HepG2 (cell line): ENCODE data around the gene DMRT1. TPM values are rescaled to one million over a fixed set of nuclear protein-coding genes. Genes with fewer than 3 reads are reported as not detected.
"Not testable (repeated sequence)": the region's sequence is repeated elsewhere in the genome, so short reads cannot be mapped to it uniquely, and the experiment has no call there.

Experiments
- ATAC-seq: fragments of 200-7000 bp; cut with Tn5 transposase; 3 replicates; pipeline ENCODE4 v1.9.1; 2020; ENCODE audit warnings: mild to moderate bottlenecking, moderate library complexity
- BruUV-seq: library from RNA; stranded (reverse); fragments of 400-500 nt; replicated peaks from 2 replicates; lab custom pipeline; 2021; lab: Mats Ljungman, UMichigan
- CTCF ChIA-PET: fragments of 300-600 bp; formaldehyde crosslinking; extraction: SDS; loops from one replicate; lab custom pipeline; 2021; ENCODE audit warnings: low total read pairs, inconsistent platforms, low intra/inter-chr PET ratio; lab: Yijun Ruan, JAX
- POLR2A ChIA-PET: fragments of 350-600 bp; sonication (Branson Sonifier 250); formaldehyde crosslinking; loops from one replicate; lab custom pipeline; 2020; ENCODE audit warnings: antibody characterized with exemption, inconsistent platforms; lab: Yijun Ruan, JAX
- DNase-seq: peaks from one replicate; pipeline ENCODE4 v3.0.0-alpha.2; 2015; ENCODE audit warnings: low spot score
- FAIRE-seq: peaks from 3 replicates; lab custom pipeline; 2011; peaks lifted over from hg19 to GRCh38; lab: Jason Lieb, UNC
- H2AFZ ChIP-seq: one replicate; pipeline ENCODE4 v1.6.1; 2011; ENCODE audit warnings: low read length, inconsistent platforms
- H3K27ac ChIP-seq: fragments of 300-600 bp; 3 replicates; pipeline ENCODE4 v1.8.0; 2011; ENCODE audit warnings: mixed run types, mild to moderate bottlenecking, mixed read lengths, low read length, inconsistent platforms; ENCODE audit not compliant: insufficient read depth; ENCODE audit errors: extremely low read length
- H3K27me3 ChIP-seq, 2 experiments: fragments of 200-600 bp in 1 of 2; 2 replicates in 1 of 2; 3 replicates in 1 of 2; pipeline versions ENCODE4 v1.6.0 to v1.8.0; 2011; ENCODE audit warnings: low read length in 2 of 2, mild to moderate bottlenecking in 2 of 2, moderate library complexity in 2 of 2, inconsistent platforms in 1 of 2; ENCODE audit not compliant: insufficient read depth in 2 of 2, control insufficient read depth in 1 of 2
- H3K36me3 ChIP-seq, 2 experiments: fragments of 200-600 bp in 1 of 2; replicated peaks in 1 of 2; 2 replicates in 1 of 2; 3 replicates in 1 of 2; pipeline versions ENCODE4 v1.5.1 to v1.8.0; 2011; ENCODE audit warnings: low read length in 2 of 2, inconsistent platforms in 1 of 2; ENCODE audit not compliant: insufficient read depth in 2 of 2, control insufficient read depth in 1 of 2
- H3K4me1 ChIP-seq: 2 replicates; pipeline ENCODE4 v1.5.1; 2012; ENCODE audit warnings: low read length, inconsistent platforms; ENCODE audit not compliant: insufficient read depth
- H3K4me2 ChIP-seq: 2 replicates; pipeline ENCODE4 v1.6.0; 2011; ENCODE audit warnings: low read depth, low read length, inconsistent platforms
- H3K4me3 ChIP-seq, 3 experiments: fragments of 200-600 bp in 1 of 3; sonication (generic), shearing (Covaris generic) in 1 of 3; replicated peaks in 1 of 3; 2 replicates each; pipeline ENCODE4 v1.5.1; 2011 to 2016; ENCODE audit warnings: low read length in 3 of 3, inconsistent platforms in 2 of 3, low read depth in 2 of 3, mild to moderate bottlenecking in 2 of 3, control low read depth in 1 of 3, mixed read lengths in 1 of 3; ENCODE audit not compliant: insufficient read depth in 1 of 3
- H3K79me2 ChIP-seq: one replicate; pipeline ENCODE4 v1.6.1; 2011; ENCODE audit warnings: low read length, inconsistent platforms; ENCODE audit not compliant: insufficient read depth
- H3K9ac ChIP-seq: 2 replicates; pipeline ENCODE4 v1.6.0; 2011; ENCODE audit warnings: mild to moderate bottlenecking, low read depth, low read length, inconsistent platforms; ENCODE audit not compliant: insufficient read depth
- H3K9me3 ChIP-seq: 2 replicates; pipeline ENCODE4 v1.5.1; 2012; ENCODE audit warnings: mild to moderate bottlenecking, low read length
- H4K20me1 ChIP-seq: 2 replicates; pipeline ENCODE4 v1.6.0; 2011; ENCODE audit warnings: inconsistent platforms, mild to moderate bottlenecking, low read length, moderate library complexity; ENCODE audit not compliant: insufficient read depth
- ZEB1 ChIP-seq: IDR thresholded peaks from 2 replicates; pipeline ENCODE4 v1.6.1; 2012; ENCODE audit warnings: mild to moderate bottlenecking, low read depth, inconsistent platforms; ENCODE audit not compliant: insufficient replicate concordance
- ZFAT ChIP-seq: sonication (generic); formaldehyde crosslinking; conservative IDR thresholded peaks from 2 replicates; pipeline ENCODE4 v1.8.1; 2023; ENCODE audit warnings: missing genetic modification reagents, inconsistent platforms
- ZMAT3 ChIP-seq: sonication (generic); formaldehyde crosslinking; conservative IDR thresholded peaks from 2 replicates; pipeline ENCODE4 v1.7.0; 2021; ENCODE audit warnings: missing genetic modification reagents
- ZNF841 ChIP-seq: sonication (generic); formaldehyde crosslinking; IDR thresholded peaks from 2 replicates; pipeline ENCODE4 v1.8.1; 2023; ENCODE audit warnings: missing genetic modification reagents, borderline replicate concordance
- WGBS: methylation state at CpG from one replicate; pipeline ENCODE4 v1.1.6; 2017; ENCODE audit warnings: low lambda C conversion rate; 5-methylcytosine and 5-hydroxymethylcytosine counted together
- in situ Hi-C: cut with HindIII; loops from 2 replicates; pipeline ENCODE4 v1.10.0; 2017; ENCODE audit warnings: low pct_unique_long_range_greater_than_20kb; ENCODE audit not compliant: extremely low pct_ligation_motif_present
- intact Hi-C: fragments of 100-400 bp; cut with micrococcal nuclease; formaldehyde crosslinking; loops from one replicate; pipeline ENCODE4 v1.10.0; 2022; ENCODE audit not compliant: unreplicated experiment
- polyA plus RNA-seq, 8 experiments: library from polyadenylated mRNA; depleted of rRNA in 3 of 8; stranded (reverse) in 7 of 8; unstranded in 1 of 8; fragments of >200 nt; fragmentation: Illumina TruSeq in 4 of 8; extraction: Trizol in 4 of 8; gene quantifications; 2 replicates each; pipeline versions ENCODE4 v1.2.1 to v1.2.3, GENCODE V29; 2011 to 2016; ENCODE audit warnings: low read depth in 4 of 8, missing spikeins in 1 of 8, mixed read lengths in 1 of 8; ENCODE audit not compliant: insufficient read depth in 1 of 8
- total RNA-seq, 5 experiments: library from RNA; depleted of rRNA; stranded (reverse); fragments of >200 nt; fragmentation: Illumina TruSeq; extraction: Trizol; gene quantifications; 2 replicates each; pipeline ENCODE4 v1.2.3, GENCODE V29; 2016; ENCODE audit warnings: low read depth in 1 of 5
- TF ChIP-seq, protein P1 (sequence below): sonication (generic); formaldehyde crosslinking; IDR thresholded peaks from 2 replicates; pipeline ENCODE4 v1.8.1; 2023; ENCODE audit warnings: mild to moderate bottlenecking, missing genetic modification reagents, borderline replicate concordance
- TF ChIP-seq, protein P2 (sequence below): sonication (generic); formaldehyde crosslinking; IDR thresholded peaks from 2 replicates; pipeline ENCODE4 v1.4.0; 2020; ENCODE audit warnings: missing genetic modification reagents

Gene DMRT1
- total and polyA plus RNA-seq, 2 of the 13 experiments (the other 11 are each of a cell fraction or from before 2014, with no cell fraction given), result not detected

DNA sequence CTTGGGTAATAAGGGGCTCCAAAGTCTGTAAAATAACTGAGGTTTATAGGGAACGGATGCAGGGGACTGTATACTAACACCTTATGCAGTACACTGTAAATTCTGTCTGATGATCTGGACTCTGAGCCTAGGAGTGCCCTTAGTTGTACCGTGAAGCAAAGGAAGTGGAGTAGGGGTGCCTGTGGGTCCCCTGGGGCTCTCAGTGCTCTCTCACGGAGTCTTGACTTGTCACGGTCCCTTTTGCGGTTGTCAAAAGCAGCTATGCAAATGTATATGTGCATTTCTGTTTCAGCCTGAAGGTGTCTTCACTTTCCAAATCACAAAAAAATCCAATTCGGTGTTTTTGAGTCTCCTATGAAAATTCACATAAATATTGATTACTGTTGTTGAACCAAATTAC lies 17.8 kb downstream of the DMRT1 start:
- in situ Hi-C loops (no loop called here), intact Hi-C loops (no loop called here)
- H3K79me2 ChIP-seq, result no peaks in the 10 kb centered on the region
- H4K20me1 ChIP-seq, result no peaks in the 10 kb centered on the region
- H3K4me2 ChIP-seq, result no peak overlapping the region
- POLR2A ChIA-PET, result no interaction called here
- WGBS, result 37% methylated on average over 6 of the region's 6 CpGs
- no peak for ATAC-seq
- no TSS peak for BruUV-seq
- TF ChIP-seq ZNF841 (no peak), ZFAT (CRISPR knock-in tag) (no peak), ZEB1 (no peak)
- TF ChIP-seq, protein P1, sequence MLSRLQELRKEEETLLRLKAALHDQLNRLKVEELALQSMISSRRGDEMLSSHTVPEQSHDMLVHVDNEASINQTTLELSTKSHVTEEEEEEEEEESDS, result no peak
- TF ChIP-seq, protein P2, sequence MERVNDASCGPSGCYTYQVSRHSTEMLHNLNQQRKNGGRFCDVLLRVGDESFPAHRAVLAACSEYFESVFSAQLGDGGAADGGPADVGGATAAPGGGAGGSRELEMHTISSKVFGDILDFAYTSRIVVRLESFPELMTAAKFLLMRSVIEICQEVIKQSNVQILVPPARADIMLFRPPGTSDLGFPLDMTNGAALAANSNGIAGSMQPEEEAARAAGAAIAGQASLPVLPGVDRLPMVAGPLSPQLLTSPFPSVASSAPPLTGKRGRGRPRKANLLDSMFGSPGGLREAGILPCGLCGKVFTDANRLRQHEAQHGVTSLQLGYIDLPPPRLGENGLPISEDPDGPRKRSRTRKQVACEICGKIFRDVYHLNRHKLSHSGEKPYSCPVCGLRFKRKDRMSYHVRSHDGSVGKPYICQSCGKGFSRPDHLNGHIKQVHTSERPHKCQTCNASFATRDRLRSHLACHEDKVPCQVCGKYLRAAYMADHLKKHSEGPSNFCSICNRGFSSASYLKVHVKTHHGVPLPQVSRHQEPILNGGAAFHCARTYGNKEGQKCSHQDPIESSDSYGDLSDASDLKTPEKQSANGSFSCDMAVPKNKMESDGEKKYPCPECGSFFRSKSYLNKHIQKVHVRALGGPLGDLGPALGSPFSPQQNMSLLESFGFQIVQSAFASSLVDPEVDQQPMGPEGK (CRISPR knock-in tag), result no peak
- H3K9me3 ChIP-seq, result no peaks in the 10 kb centered on the region
- no peak for FAIRE-seq
- H2AFZ ChIP-seq, result no peak overlapping the region
- no peak for DNase-seq
- no peaks in the 10 kb centered on the region for H3K36me3 ChIP-seq
- H3K27ac ChIP-seq, result no peak overlapping the region
- H3K4me3 ChIP-seq, result no peak overlapping the region
- H3K4me1 ChIP-seq, result no peaks in the 10 kb centered on the region
- CTCF ChIA-PET, result no interaction called here
- H3K9ac ChIP-seq, result no peak overlapping the region
- H3K27me3 ChIP-seq, result peaks cover 0 to 2% of the 10 kb centered on the region in 2 experiments; a peak in 1 of 5 replicates

DNA sequence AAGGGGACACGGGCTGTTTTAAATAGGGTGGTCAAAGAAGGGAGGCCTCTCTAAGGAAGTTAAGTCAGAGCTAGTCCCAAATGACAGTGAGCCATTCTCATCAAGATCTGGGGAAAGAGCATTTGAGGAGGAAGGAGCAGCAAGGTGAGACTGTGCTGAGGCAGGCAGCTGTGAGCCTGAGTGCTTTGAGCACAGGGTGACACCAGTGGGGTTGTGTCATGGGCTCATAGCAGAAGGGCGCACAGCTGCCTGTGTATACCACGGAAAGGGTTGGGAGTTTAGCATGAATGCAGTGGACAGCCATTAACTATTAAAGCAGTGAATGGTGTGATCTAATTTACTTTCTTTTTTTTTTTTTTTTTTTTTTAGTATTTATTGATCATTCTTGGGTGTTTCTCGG lies 19.2 kb downstream of the DMRT1 start:
- in situ Hi-C loops (no loop called here), intact Hi-C loops (no loop called here)
- Histone ChIP-seq H4K20me1 (no peaks in the 10 kb centered on the region), H3K4me3 (no peak overlapping the region), H3K9ac (no peak overlapping the region), H3K27me3 (peaks cover 0 to 2% of the 10 kb centered on the region in 2 experiments; a peak in 1 of 5 replicates), H3K4me2 (no peak overlapping the region), H3K4me1 (no peaks in the 10 kb centered on the region), H3K79me2 (no peaks in the 10 kb centered on the region), H3K36me3 (no peaks in the 10 kb centered on the region), H2AFZ (no peak overlapping the region), H3K27ac (no peak overlapping the region), H3K9me3 (no peaks in the 10 kb centered on the region)
- no peak for DNase-seq
- ChIA-PET CTCF (no interaction called here), POLR2A (interaction anchor here (0.6 kb wide), 1 partner anchor 22 kb away, joined by 3 read pairs; no protein-coding TSS in a partner anchor)
- no TSS peak for BruUV-seq
- ATAC-seq, result no peak
- no peak for TF ChIP-seq ZMAT3
- WGBS, result 36% methylated on average over 4 of the region's 4 CpGs
- no peak for FAIRE-seq

DNA sequence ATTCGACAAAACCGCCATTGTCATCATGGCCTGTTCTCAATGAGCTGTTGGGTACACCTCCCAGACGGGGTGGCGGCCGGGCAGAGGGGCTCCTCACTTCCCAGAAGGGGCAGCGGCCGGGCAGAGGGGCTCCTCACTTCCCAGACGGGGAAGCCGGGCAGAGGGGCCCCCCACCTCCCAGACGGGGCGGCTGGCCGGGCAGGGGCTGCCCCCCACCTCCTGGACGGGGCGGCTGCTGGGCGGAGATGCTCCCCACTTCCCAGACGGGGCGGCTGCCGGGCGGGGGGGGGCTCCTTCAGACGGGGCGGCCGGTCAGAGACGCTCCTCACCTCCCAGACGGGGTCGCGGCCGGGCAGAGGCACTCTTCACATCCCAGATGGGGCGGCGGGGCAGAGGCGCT lies 20.0 kb downstream of the DMRT1 start:
- H3K4me2 ChIP-seq, DNase-seq, H3K36me3 ChIP-seq, ATAC-seq, H3K27ac ChIP-seq, CTCF ChIA-PET, H3K4me3 ChIP-seq, H4K20me1 ChIP-seq, intact Hi-C loops, H3K9ac ChIP-seq, FAIRE-seq, in situ Hi-C loops, POLR2A ChIA-PET, H3K4me1 ChIP-seq, H2AFZ ChIP-seq, H3K79me2 ChIP-seq, H3K9me3 ChIP-seq, H3K27me3 ChIP-seq, BruUV-seq: not testable (repeated sequence)
- WGBS, result 70% methylated on average over 7 of the region's 30 CpGs
